HG03060 (cell line): Measurements from ENCODE around the gene FGF1.

Experiments
- ATAC-seq: cut with Tn5 transposase; IDR thresholded peaks from one replicate; pipeline ENCODE4 v1.9.1; 2021; ENCODE audit warnings: low read depth, moderate number of reproducible peaks; ENCODE audit not compliant: unreplicated experiment

Gene FGF1

GRCh38 chr5:142547445-142548380, 138.2 kb downstream of the FGF1 start:
- ATAC-seq: no peak

- ATAC-seq: no peak
These were observed 140.1 kb downstream of the FGF1 start for GRCh38 chr5:142545650-142546322.

- no peak for ATAC-seq
These were observed 140.8 kb downstream of the FGF1 start for GRCh38 chr5:142544946-142545649.

GRCh38 chr5:142544071-142544753, 141.7 kb downstream of the FGF1 start:
- ATAC-seq: no peak

- ATAC-seq: no peak
These were observed 143.0 kb downstream of the FGF1 start for GRCh38 chr5:142542906-142543305.
